Measurements from ENCODE around the gene CHD5.

CHD5 gene

DNA sequence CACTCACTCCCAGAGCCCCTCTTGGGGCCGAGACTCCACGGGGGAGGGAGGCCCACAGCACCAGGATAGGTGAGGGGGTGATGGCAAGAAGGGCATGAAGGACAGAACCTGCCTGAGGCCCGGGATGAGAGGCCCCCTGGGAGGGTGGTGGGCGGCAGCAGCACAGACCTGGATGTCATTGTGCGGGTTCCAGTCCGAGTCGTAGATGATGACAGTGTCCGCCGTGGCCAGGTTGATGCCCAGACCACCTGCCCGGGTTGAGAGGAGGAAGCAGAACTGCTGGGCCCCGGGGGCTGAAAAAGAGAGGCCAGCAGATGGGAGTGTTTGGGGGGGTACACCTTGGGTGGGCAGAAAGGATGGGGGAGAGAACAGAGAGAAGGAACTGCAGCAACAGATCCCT lies 50.1 kb downstream of the CHD5 start:
- no peak for DNase-seq

DNA sequence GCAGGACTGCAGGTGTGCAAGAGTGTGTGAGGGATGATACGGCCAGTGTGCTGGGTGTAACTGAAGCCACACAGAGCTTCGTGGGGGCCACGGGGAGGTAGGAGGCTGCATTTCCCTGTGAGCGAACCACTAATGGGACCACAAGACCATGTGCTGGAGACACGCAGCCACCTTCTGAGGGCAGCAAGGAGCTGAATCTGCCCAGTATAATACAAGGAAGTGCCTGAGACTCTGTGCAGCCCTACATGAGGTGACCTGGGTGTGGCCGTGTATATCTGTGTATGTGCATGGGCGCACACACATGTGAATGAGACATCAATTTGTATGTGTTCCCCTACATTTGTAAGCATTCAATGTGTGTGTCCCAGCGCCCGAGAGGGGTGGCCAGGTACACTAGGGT lies 50.8 kb downstream of the CHD5 start:
- peak; percentile 24 for DNase-seq

DNA sequence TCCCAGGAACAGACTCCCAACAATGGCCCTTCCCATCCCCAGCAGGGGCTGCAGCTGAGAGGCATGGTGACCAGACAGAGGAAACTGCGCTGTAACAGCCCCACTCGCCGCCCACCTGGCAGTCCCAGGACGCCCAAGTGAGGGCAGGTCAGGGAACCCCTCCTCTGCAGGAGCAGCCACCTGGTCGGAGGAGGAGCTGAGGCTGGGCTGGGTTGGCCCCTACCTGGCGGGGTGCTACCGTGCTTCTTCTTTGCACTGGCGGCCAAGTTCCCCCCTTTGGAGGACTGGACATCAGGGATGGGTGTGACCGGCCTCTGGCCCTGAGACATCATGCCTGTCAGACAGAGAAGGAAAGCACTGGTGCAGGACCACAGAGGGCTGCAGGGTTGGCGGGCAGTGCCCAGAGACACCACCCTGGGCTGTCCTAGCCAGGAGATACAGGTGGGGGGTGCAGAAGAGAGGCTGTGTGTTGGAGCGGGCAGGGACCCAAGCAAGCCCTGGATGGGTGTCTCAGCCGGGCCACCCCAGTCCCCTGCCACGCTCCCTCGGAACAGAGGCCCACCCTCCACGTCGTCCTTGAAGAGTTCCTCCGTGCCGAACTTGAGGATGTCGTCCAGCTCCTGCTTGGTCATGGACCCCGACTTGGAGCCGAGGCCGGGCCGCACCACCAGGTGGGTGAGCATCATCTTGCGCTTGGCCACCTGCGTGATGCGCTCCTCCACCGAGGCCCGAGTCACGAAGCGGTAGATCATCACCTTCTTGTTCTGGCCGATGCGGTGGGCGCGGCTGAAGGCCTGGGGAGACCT lies 51.6 kb downstream of the CHD5 start:
- no peak for DNase-seq

DNA sequence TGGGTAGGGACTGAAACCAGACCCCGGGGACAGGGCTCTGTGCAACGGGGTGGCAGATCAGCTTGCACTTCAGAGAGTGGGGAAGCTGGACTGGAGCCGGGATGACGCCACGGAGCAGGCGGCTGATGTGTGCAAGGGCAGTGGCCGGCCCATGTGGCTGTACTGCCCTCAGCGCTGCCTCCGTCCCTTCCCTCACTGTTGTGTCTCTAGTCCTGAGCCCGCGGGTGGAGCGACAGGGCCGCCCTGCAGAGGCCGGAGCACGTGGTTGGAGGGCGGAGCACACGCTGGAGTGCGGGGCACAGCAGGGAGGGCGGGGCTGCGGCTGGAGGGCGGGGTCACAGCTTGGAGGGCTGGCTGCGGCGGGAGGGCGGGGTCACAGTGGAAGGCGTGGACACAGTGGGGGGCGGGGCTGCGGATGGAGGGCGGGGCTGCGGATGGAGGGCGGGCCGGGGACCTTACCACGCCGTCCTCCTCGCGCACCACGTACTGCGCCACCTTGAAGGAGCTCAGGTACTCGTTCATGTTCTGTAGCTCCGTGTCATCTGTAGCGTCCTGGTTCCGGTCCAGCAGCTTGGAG lies 52.4 kb downstream of the CHD5 start:
- DNase-seq = peak; percentile 80

DNA sequence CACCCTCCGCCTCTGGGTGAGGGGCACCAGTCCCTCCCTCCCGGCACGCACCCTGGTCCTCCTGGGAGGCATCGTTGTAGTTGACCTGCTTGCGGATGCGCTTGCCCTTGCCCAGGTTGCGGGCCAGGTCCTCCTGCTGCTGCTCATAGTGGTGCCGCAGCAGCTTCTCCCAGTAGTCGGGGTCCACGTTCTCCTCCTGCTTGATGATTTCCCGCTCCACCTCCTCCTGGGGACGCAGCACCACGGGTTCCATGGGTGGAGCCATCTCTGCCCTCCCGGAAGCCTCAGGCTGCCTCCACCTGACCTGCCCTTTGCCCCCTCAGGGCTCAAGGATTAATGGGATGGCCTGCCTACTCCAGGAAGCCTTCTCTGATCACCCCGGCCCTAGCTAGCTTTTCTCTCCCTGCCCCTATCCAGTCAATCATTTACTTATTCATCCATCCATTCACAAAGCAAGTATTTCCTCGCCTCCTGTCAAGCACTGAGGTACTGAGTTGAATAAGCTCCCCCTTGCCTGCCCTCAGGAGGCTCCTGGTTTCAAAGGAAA lies 53.5 kb downstream of the CHD5 start:
- DNase-seq = no peak

DNA sequence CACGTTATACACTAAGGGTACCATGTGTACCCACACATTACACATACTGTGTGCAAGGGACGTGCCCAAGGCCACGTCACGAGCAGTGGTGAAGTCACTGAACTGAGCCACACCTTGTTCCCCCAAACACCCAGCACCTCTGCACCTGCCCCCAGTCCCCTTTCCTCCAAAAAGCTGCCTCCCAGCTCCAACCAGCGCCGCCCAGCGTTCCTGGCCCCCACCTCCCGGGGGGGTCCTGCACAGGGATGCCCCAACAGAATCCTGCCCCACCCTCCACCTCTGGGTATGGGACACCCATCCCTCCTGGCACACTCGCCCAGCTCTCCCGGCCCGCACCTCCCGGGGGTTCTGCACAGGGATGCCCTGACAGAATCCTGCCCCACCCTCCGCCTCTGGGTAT lies 54.1 kb downstream of the CHD5 start:
- no peak for DNase-seq

DNA sequence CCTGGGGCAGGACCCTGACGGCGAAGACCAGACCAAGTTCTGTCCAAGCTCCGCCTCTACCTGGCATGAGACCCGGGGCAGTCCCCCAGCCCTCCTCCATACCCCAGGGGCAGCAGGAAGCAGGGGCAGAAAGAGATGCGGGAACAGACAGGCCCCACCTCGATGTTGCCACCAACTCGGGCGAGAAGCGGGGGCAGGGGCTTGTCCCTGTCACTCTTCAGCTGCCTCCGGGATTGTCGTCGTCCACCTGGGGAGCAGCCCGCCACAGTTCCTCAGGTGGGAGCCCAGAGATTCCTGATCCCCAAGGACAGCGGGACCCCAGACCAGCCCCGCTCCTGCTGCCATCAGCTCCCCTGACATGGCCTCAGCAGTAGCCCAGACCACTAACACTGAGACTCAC lies 54.8 kb downstream of the CHD5 start:
- no peak for DNase-seq

DNA sequence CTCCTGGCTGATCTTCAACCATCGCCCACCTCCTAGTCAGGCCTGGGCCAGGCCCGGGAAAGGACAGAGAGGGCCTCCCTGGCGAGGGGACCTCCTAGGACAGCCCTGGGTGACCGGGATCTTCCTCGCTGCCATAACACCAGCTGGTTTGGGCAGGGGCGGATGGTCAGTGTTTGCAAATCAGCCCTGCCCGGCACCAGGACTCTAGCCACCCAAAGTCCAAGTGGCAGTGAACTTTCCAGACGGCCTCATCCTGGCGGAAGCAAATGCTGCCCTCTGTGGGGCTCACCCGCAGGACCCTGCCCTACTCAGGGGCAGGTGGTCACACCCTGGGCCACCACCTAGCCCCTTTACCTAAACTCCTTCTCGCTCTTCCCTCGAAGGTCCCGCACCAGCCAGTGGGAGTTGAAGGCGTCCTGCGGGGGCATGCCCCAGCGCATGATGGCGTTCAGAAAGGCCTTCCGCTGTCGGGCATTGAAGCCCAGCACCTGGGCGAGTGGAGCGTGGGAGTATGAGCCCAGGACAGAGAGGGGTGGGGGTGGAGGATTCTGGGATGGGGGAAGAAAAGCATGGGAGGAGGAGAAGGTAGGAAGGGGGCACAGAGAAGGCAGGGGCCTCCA lies 55.3 kb downstream of the CHD5 start:
- no peak for DNase-seq

DNA sequence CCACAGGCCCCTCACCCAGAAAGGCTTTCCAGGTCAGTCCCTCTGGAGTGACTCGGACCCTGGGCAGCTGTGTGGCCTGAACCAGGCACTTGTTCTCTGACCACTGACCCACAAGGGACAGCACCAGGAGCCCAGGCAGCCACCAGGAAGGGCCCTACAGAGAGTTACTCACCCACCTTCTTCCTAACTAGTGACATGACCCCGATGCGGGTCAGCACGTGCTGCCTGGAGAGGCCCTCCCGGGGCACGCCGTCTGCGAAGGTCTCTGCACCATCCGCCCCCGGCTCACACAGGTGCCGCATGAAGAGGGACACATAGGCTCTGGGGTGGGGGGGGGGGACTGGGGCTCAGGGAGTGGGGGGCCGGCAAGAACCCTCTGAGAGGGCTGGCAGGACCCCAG lies 55.8 kb downstream of the CHD5 start:
- DNase-seq = no peak

DNA sequence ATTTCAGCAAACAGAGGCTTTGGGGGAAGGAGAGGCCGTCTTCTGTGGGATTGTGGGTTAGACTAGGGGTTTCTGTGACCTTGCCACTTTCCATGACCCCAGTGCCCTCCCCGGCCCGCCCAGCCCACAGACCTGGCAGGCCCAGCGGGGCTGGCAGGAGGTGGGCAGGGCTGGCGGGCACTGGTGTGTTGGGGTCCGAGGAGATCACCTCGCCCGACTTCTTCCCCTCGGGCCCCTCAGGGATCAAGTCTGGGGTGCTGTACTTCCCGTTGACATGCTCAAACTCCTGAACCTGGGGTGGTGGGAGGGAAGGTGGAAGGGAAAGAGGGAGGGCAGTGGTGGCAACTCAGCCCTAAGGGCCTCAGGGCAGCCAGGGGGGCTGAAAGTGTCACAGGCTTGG lies 56.3 kb downstream of the CHD5 start:
- DNase-seq = no peak

DNA sequence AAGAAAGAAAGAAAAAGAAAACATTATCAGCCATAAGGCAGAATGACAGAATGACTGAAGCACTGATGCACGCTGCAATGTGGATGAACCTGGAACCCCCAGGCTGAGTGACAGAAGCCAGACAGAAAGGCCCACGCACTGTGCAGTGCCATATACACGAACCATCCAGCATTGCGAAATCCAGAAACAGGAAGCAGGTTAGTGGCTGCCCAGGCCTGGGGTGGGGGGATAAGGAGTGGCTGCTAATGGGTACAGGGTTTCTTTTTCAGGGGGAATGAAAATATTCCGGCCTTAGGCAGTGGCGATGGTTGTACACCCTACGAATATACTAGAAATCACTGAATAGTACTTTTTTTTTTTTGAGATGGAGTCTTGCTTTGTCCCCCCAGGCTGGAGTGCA lies 57.0 kb downstream of the CHD5 start:
- peak; percentile 87 for DNase-seq

DNA sequence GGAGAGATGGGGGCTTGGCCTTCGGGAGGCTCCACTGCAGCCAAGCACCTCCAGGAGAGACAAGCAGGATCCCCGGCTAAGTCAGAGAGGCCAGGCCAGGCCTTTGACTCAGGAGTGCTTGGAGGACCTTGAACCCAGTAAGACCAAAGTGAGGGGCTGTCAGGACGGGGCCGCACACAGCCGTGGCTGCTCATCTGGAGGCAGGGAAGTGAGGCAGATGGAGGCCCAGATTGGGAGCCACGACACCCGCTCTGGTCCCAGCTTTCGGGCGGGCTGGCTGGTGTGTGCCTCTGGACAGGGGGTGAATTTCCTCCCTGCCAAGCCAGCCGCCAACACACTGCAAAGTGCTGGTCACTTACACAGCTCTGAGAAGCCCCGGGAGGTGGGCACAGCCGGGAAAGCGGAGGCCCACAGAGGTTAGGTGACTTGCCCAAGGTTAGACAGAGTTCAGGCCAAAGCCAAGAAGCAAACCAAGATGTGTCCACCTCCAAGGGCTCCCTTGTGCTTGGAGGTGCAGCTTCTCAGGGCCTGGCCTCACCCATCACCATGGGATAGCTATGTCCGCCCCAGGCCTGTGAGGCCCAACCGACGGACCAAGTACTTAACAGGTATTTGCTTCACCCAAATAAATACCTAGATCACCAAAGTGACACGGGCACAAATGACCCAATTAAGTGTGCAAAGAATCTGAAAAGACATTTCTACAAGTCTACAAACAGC lies 58.3 kb downstream of the CHD5 start:
- no peak for DNase-seq

DNA sequence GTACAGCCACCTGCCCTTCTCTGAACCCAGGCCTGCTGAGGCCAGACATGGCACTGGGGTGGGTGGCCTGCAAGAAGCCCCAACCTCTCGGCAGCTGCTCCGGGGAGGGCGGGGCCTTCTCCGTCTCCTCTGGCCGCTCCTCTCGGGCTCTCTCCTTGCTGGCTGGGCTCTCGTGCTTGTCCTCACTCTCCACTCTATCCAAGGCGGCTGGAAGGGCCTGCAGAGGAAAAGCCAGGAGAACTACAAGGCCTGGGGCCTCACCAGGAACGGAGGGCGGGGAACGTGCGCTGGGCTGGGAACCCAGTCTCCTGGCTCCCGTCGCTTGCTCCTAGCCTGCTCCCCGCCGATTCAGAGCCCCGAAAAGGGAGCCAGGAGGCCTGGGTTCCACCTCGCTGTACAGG lies 59.1 kb downstream of the CHD5 start:
- no peak for DNase-seq

DNA sequence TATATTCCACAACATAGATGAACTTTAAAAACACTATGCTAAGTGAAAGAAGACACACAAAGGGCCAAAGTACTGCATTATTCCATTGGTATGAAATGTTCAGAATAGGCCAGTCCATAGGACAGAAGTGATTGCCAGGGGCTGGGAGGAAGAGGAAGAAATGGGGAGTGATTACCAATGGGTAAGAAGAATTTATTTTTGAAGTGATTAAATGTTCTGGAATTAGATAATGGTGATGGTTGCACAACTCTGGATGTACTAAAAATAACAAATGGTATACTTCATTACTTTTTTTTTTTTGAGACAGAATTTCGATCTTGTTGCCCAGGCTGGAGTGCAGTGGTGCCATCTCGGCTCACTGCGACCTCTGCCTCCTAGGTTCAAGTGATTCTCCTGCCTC lies 61.7 kb downstream of the CHD5 start:
- DNase-seq = no peak

DNA sequence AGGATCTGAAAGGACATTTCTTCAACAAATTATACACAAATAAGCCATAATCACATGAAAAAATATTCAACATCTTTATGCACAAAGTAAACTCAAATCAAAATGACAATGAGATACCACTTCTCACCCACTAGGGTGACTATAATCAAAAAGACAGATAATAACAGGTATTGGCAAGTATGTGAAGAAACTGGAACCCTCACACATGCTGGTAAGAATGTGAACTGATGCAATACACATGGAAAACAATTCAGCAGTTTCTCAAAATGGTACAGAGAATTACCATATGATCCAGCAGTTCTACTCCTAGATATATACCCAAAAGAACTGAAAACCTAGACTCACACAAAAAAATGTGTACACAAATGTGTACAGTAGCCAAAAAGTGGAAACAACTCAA lies 62.5 kb downstream of the CHD5 start:
- DNase-seq = no peak

DNA sequence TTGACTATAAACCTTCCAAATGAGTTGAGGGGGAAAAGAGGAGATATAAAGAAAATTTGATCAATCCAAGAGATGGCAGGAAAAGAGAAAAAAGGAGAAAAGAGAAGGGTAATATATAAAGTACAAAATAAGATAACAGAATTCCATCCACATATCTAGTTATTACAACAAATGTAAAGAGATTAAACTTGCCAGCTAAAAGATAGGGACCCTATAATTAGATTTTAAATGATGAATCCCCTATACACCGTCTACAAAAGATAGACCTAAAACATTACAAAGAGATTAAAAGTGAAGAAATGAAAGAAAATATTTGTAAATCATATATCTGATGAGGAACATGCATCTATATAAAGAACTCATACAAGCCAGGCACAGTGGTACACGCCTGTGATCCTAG lies 63.1 kb downstream of the CHD5 start:
- no peak for DNase-seq

DNA sequence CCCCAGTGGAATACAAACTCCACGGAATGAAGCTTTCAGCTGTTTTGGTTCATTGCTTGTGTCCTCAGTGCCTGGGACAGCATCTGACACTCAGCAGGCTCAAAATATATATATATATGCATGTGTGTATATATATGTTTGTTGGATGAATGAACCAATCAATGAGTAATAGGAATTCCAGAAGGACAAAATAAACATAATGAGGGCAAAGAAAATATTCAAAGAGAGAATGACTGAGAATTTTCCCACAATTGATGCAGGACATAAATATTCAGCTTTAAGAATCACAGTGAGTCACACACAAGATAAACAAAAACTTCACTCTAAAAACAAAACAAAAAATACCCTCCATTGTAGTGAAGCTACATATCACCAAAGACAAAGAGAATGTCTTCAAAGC lies 64.0 kb downstream of the CHD5 start:
- DNase-seq = no peak

DNA sequence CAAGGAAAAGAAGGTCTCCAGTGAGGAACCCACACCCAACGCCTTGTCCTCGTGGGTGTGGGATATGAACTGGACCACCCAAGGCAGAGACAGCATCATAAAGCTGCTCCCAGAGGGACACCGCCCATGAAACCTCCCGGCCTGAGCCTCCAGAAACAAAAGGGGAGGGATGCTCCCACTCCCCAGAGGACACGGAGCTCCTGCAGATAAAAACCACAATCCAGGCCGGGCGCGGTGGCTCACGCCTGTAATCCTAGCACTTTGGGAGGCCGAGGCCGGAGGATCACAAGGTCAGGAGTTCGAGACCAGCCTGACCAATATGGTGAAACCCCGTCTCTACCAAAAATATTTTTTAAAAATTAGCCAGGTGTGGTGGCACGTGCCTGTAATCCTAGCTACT lies 66.4 kb downstream of the CHD5 start:
- no peak for DNase-seq

DNA sequence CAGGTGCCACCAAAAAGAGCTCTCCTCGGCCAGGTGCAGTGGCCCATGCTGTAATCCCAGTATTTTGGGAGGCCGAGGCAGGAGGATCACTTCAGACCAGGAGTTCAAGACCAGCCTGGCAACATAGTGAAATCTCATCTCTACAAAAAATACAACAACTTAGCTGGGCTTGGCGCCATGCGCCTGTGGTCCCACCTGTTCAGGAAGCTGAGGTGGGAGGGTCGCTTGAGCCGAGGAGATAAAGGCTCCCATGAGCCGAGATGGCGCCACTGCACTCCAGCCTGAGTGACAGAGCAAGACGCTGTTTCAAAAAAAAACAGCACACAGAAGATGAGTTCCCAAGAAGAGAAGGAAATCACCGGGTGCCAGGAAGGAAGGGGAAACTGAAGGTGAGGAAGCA lies 67.0 kb downstream of the CHD5 start:
- DNase-seq = no peak

DNA sequence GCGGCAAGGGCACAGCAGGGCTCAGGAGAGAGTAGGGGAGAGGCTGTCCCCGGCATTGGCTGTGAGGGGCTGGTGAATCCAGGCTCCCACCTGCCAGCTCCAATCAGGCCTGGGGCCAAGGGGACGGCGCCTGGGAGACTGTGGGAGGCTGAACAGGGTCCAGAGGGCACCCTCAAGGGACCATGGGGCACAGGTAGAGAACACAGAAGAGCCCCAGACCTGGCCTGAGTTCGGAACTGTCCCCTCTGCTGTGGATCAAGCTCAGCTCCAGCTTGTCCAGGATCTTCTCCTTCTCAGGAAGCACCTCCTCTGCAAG lies 67.5 kb downstream of the CHD5 start:
- DNase-seq = no peak

DNA sequence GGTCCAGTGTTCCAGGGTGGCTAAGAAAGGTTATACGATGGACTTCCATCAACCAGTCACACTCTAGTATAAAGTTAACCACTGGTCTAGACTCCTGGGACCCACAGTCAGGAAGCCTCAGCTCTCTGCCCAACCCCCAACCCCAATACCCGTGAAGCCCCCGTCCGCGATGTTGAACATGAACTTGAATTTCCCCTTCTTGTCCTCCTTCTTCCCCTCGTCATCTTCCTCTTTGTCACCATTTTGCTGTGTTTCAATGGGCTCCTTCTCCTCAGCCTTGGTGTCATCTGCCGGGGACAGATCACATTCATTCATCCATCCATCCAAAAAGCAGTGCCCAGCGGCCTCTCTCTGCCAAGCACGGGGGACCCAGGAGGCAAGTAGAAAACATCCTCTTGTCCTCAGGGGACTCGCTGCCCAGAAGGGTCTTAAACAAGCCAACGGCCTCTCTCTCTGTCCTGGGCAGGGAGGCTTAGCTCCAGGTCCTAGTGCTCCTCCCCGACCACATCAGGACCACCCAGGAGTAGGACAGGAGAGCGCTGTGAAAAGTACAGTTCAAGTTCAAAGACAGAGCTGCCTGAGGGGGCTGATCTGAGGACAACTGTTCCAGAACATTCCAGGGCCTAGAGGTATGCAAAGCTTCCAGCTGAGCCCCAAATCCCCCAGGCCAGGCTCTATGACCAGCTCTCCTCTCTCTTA lies 68.0 kb downstream of the CHD5 start:
- DNase-seq = no peak

DNA sequence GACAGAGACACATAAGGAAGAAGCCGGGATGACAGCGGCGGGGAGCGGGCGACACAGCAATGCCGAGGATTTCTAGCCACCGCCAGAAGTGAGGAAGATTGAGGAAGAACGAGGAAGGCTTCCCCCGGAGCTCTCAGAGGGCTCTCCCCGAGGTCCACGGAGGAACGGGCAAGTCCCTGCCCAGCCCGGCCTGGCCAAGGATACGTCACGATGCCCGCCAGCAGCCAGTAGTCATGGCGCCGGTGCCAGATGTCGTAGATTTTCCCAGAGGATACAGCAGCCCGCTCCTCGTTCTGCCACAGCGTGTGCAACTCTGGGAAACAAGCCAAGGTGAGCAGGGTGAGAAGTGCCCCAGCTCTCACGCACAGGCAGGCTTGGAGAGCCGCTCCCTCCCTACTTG lies 68.5 kb downstream of the CHD5 start:
- no peak for DNase-seq

DNA sequence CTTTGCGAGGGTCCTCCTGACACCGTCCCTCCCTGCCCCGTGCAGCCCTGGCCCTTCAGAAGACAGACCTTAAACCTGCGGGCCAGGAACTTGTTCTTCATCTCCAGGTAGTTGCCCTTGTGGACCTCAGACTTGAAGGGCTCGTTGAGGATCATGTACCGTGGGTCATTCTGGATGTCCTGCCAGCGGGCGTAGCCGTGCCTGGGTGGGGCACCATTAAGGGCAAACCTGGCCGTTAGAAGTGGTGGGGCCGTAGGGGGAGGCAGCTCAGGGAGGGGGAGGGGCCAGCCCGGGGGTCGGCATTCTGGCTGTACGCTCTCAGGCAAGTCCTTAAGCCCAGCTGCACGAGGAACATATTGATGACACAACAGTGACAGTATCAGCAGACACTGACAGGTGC lies 69.8 kb downstream of the CHD5 start:
- DNase-seq = no peak
